Measurements from ENCODE around the gene CIAO3. TPM values are rescaled to one million over a fixed set of nuclear protein-coding genes. Genes with fewer than 3 reads are reported as not detected.
A peak's percentile ranks its signal among the peaks of the same experiment; 100 is the strongest.

CIAO3 gene
- polyA plus RNA-seq, 1 donor from 2014 or later: 57.8 TPM

DNA sequence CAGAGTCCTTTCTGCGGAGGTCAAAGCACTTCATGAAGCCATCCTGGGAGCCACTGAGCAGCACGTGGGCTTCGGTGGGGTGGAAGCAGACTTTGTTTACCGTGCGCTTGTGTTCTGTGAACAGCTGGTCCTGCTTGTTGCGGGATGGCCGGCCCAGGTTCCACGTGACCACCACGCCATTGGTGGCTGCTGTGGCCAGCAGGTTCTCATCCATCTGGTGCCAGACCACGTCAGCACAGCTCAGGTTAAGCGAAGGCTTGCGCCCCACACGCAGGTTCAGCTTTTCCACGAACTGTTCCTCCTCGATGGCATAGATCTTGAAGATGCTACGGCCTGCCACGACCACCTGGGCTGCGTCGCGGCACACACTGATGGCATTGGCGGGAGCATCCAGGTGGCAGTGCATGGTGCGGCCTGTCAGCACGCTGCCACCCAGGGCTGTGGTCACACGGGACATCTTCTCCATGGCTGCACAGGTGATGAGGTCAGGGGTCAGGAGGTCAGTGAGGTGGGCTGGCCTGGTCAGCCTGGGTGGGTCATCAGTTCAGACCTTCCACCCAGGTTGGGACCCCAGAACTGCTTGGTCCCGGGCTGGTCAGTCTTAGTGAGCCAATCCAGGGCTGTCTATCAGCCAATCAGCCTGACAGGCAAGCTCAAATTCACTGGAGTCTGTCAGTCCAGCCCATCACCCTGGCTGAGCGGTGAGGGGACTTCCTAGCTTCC lies 51.5 kb downstream of the CIAO3 start:
- TF ChIP-seq SMC3 (conservative IDR thresholded peaks at IDR 0.05; ENCODE audit: poor library complexity): no peak
- no peak for TF ChIP-seq POLR2AphosphoS5 (IDR thresholded peaks at IDR 0.05)
- TF ChIP-seq, protein P1, sequence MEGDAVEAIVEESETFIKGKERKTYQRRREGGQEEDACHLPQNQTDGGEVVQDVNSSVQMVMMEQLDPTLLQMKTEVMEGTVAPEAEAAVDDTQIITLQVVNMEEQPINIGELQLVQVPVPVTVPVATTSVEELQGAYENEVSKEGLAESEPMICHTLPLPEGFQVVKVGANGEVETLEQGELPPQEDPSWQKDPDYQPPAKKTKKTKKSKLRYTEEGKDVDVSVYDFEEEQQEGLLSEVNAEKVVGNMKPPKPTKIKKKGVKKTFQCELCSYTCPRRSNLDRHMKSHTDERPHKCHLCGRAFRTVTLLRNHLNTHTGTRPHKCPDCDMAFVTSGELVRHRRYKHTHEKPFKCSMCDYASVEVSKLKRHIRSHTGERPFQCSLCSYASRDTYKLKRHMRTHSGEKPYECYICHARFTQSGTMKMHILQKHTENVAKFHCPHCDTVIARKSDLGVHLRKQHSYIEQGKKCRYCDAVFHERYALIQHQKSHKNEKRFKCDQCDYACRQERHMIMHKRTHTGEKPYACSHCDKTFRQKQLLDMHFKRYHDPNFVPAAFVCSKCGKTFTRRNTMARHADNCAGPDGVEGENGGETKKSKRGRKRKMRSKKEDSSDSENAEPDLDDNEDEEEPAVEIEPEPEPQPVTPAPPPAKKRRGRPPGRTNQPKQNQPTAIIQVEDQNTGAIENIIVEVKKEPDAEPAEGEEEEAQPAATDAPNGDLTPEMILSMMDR (IDR thresholded peaks at IDR 0.05; ENCODE audit: poor library complexity, severe bottlenecking): no peak
- TF ChIP-seq TAF1 (IDR thresholded peaks at IDR 0.05; ENCODE audit: low read depth): no peak
- no peak for TF ChIP-seq MXI1 (conservative IDR thresholded peaks at IDR 0.05; ENCODE audit: poor library complexity, severe bottlenecking)
- TF ChIP-seq, protein P2, sequence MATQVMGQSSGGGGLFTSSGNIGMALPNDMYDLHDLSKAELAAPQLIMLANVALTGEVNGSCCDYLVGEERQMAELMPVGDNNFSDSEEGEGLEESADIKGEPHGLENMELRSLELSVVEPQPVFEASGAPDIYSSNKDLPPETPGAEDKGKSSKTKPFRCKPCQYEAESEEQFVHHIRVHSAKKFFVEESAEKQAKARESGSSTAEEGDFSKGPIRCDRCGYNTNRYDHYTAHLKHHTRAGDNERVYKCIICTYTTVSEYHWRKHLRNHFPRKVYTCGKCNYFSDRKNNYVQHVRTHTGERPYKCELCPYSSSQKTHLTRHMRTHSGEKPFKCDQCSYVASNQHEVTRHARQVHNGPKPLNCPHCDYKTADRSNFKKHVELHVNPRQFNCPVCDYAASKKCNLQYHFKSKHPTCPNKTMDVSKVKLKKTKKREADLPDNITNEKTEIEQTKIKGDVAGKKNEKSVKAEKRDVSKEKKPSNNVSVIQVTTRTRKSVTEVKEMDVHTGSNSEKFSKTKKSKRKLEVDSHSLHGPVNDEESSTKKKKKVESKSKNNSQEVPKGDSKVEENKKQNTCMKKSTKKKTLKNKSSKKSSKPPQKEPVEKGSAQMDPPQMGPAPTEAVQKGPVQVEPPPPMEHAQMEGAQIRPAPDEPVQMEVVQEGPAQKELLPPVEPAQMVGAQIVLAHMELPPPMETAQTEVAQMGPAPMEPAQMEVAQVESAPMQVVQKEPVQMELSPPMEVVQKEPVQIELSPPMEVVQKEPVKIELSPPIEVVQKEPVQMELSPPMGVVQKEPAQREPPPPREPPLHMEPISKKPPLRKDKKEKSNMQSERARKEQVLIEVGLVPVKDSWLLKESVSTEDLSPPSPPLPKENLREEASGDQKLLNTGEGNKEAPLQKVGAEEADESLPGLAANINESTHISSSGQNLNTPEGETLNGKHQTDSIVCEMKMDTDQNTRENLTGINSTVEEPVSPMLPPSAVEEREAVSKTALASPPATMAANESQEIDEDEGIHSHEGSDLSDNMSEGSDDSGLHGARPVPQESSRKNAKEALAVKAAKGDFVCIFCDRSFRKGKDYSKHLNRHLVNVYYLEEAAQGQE (IDR thresholded peaks at IDR 0.05; ENCODE audit: borderline replicate concordance): no peak
- TF ChIP-seq EP300 (conservative IDR thresholded peaks at IDR 0.05; ENCODE audit: poor library complexity, severe bottlenecking): no peak
- no peak for TF ChIP-seq EZH2 (IDR thresholded peaks at IDR 0.05; ENCODE audit: borderline replicate concordance, insufficient read depth, low read length, poor library complexity, severe bottlenecking)
- TF ChIP-seq RAD21 (conservative IDR thresholded peaks at IDR 0.05): no peak
- Histone ChIP-seq H2AFZ (ENCODE audit: low read depth, low read length) (no peak overlapping the region), H3K4me3 (ENCODE audit: low read length) (peak overlapping the region; percentile 91), H3K9me3 (ENCODE audit: low read length) (no peaks in the 10 kb centered on the region), H3K4me2 (ENCODE audit: low read length) (peak overlapping the region; percentile 98), H4K20me1 (ENCODE audit: insufficient read depth) (no peaks in the 10 kb centered on the region), H3K9me2 (ENCODE audit: insufficient read depth, low read length) (no peaks in the 10 kb centered on the region), H3K79me2 (replicated peaks; ENCODE audit: insufficient read depth, low read length) (peaks cover 6% of the 10 kb centered on the region), H3K9ac (ENCODE audit: low read length) (peak overlapping the region; percentile 85), H3K27me3 (ENCODE audit: insufficient read depth, low read depth, low read length) (peaks cover 2% of the 10 kb centered on the region), H3F3A (ENCODE audit: insufficient read depth, low read length, poor library complexity, severe bottlenecking) (no peaks in the 10 kb centered on the region), H3K36me3 (ENCODE audit: insufficient read depth, low read length) (no peaks in the 10 kb centered on the region), H3K27ac (ENCODE audit: low read length) (peak overlapping the region; percentile 55)

GRCh38 chr16:687499-687898 lies 53.3 kb downstream of the CIAO3 start:
- Histone ChIP-seq H3K9me2 (ENCODE audit: insufficient read depth, low read length) (no peaks in the 10 kb centered on the region), H3K27ac (ENCODE audit: low read length) (no peak overlapping the region), H2AFZ (ENCODE audit: low read depth, low read length) (no peak overlapping the region), H3K36me3 (ENCODE audit: insufficient read depth, low read length) (no peaks in the 10 kb centered on the region), H3K4me2 (ENCODE audit: low read length) (no peak overlapping the region), H3F3A (ENCODE audit: insufficient read depth, low read length, poor library complexity, severe bottlenecking) (no peaks in the 10 kb centered on the region), H3K9ac (ENCODE audit: low read length) (no peak overlapping the region), H4K20me1 (ENCODE audit: insufficient read depth) (no peaks in the 10 kb centered on the region), H3K27me3 (ENCODE audit: insufficient read depth, low read depth, low read length) (no peaks in the 10 kb centered on the region), H3K4me3 (ENCODE audit: low read length) (no peak overlapping the region), H3K9me3 (ENCODE audit: low read length) (no peaks in the 10 kb centered on the region), H3K79me2 (replicated peaks; ENCODE audit: insufficient read depth, low read length) (peaks cover 11% of the 10 kb centered on the region)
- TF ChIP-seq POLR2AphosphoS5 (IDR thresholded peaks at IDR 0.05) (no peak), EP300 (conservative IDR thresholded peaks at IDR 0.05; ENCODE audit: poor library complexity, severe bottlenecking) (no peak), RAD21 (conservative IDR thresholded peaks at IDR 0.05) (no peak), MXI1 (conservative IDR thresholded peaks at IDR 0.05; ENCODE audit: poor library complexity, severe bottlenecking) (no peak), SMC3 (conservative IDR thresholded peaks at IDR 0.05; ENCODE audit: poor library complexity) (no peak), TAF1 (IDR thresholded peaks at IDR 0.05; ENCODE audit: low read depth) (no peak)
- TF ChIP-seq, protein P2 (IDR thresholded peaks at IDR 0.05; ENCODE audit: borderline replicate concordance): no peak
